Gastrocnemius medialis (tissue), 4 donors: ENCODE measurements around the gene CD300LD.

Experiments
- POLR2A ChIP-seq, 2 donors: fragments of 450-650 bp; IDR thresholded peaks; one replicate each; pipeline ENCODE4 v1.6.1; 2017; ENCODE audit warnings: antibody characterized with exemption in 2 of 2, mild to moderate bottlenecking in 2 of 2, moderate library complexity in 2 of 2
- TF ChIP-seq, protein P1 (sequence below), 5 experiments: fragments of 450-650 bp in 3 of 5; fragments of 200-600 bp in 2 of 5; sonication (generic) in 2 of 5; IDR thresholded peaks in 4 of 5; conservative IDR thresholded peaks in 1 of 5; 1 replicate in 4 of 5; 2 replicates in 1 of 5; pipeline ENCODE4 v1.5.1; 2016 to 2019; ENCODE audit warnings: antibody characterized with exemption in 5 of 5, mild to moderate bottlenecking in 3 of 5, moderate library complexity in 3 of 5

GRCh38 chr17:74608511-74608910, 16.4 kb upstream of the CD300LD start:
- TF ChIP-seq, protein P1, sequence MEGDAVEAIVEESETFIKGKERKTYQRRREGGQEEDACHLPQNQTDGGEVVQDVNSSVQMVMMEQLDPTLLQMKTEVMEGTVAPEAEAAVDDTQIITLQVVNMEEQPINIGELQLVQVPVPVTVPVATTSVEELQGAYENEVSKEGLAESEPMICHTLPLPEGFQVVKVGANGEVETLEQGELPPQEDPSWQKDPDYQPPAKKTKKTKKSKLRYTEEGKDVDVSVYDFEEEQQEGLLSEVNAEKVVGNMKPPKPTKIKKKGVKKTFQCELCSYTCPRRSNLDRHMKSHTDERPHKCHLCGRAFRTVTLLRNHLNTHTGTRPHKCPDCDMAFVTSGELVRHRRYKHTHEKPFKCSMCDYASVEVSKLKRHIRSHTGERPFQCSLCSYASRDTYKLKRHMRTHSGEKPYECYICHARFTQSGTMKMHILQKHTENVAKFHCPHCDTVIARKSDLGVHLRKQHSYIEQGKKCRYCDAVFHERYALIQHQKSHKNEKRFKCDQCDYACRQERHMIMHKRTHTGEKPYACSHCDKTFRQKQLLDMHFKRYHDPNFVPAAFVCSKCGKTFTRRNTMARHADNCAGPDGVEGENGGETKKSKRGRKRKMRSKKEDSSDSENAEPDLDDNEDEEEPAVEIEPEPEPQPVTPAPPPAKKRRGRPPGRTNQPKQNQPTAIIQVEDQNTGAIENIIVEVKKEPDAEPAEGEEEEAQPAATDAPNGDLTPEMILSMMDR (IDR thresholded peaks at IDR 0.05 in 4 of 5, conservative IDR thresholded peaks at IDR 0.05 in 1 of 5): no peak
- no peak for TF ChIP-seq POLR2A (IDR thresholded peaks at IDR 0.05)
